IPS-20b (cell line): Measurements from ENCODE around the gene RCL1.
"Not testable (repeated sequence)": the region's sequence is repeated elsewhere in the genome, so short reads cannot be mapped to it uniquely, and the experiment has no call there.

Experiments used
- H3K27ac ChIP-seq: one replicate; pipeline ENCODE4 v1.5.1; 2013; ENCODE audit warnings: low read length
- H3K27me3 ChIP-seq: 2 replicates; pipeline ENCODE4 v1.6.1; 2013; ENCODE audit warnings: mild to moderate bottlenecking, low read length, inconsistent platforms; ENCODE audit not compliant: insufficient read depth
- H3K36me3 ChIP-seq: 2 replicates; pipeline ENCODE4 v1.6.1; 2013; ENCODE audit warnings: low read depth, mild to moderate bottlenecking, inconsistent platforms, low read length, moderate library complexity; ENCODE audit not compliant: insufficient read depth
- H3K4me1 ChIP-seq: 2 replicates; pipeline ENCODE4 v1.6.1; 2013; ENCODE audit warnings: mild to moderate bottlenecking, control low read depth, inconsistent platforms, low read length, moderate library complexity; ENCODE audit not compliant: insufficient read depth
- H3K4me3 ChIP-seq: 2 replicates; pipeline ENCODE4 v1.5.1; 2013; ENCODE audit warnings: mild to moderate bottlenecking, low read length, inconsistent platforms
- H3K9ac ChIP-seq: 2 replicates; pipeline ENCODE4 v1.6.1; 2013; ENCODE audit warnings: low read depth, mild to moderate bottlenecking, inconsistent platforms, low read length, moderate library complexity
- H3K9me3 ChIP-seq: 2 replicates; pipeline ENCODE4 v1.6.1; 2013; ENCODE audit warnings: mild to moderate bottlenecking, low read depth, low read length, inconsistent platforms; ENCODE audit not compliant: insufficient read depth

Gene RCL1

DNA sequence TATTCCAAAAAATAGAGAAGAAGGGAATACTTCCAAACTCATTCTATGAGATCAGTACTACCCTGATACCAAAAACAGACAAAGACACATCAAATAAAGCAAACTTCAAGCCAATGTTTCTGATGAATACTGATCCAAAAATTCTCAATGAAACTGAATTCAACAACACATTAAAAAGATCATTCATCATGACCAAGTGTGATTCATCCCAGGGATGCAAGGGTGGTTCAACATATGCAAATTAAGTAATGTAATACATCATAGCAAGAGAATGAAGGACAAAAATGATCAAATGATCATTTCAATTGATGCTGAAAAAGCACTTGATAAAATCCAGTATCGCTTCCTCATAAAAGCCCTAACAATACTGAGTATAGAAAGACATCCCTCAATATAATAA is 4.9 kb upstream of the RCL1 start:
- Histone ChIP-seq H3K9me3 (no peaks in the 10 kb centered on the region), H3K4me1 (0 out of 2 replicates have a peak, but pooled peaks cover 3% of the 10 kb centered on the region), H3K36me3 (no peaks in the 10 kb centered on the region), H3K4me3 (no peak overlapping the region), H3K27ac (no peak overlapping the region), H3K9ac (no peak overlapping the region), H3K27me3 (peaks cover 6% of the 10 kb centered on the region; the same call in 1 of the 2 replicates)

- Histone ChIP-seq H3K27ac (no peak overlapping the region), H3K4me1 (0 out of 2 replicates have a peak, but pooled peaks cover 3% of the 10 kb centered on the region), H3K9me3 (no peaks in the 10 kb centered on the region), H3K4me3 (no peak overlapping the region), H3K27me3 (peaks cover 6% of the 10 kb centered on the region; the same call in 1 of the 2 replicates), H3K36me3 (no peaks in the 10 kb centered on the region), H3K9ac (no peak overlapping the region)
Measured at GRCh38 chr9:4788703-4789102, 4.0 kb upstream of the RCL1 start.

DNA sequence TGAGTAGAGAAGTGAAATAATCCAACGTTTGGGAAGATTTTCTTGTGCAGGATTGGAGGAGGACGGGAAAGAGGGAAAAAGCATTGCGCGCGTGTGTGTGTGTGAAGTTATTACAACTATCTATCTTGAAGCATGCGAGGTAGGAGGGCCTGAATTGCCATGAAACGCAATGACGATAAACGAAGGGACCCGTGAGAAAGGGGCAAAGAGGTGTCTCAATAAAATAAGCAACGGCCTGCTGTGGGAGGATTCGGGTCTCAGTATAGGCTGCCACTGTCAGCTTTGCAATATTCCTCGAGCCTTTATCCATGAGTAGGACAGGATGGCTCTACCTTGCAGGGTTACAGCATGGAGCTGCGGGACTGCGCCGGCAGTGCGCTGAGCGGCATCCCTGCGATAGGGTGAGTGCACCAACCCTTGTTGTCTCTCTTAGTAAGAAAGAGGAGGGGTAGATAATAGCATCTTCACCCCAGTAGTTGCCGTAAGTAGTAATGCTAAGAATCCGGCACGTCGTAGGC is 631 bp upstream of the RCL1 start:
- Histone ChIP-seq H3K9me3 (no peaks in the 10 kb centered on the region), H3K4me1 (peaks cover 9% of the 10 kb centered on the region), H3K4me3 (peak overlapping the region; percentile 95), H3K36me3 (no peaks in the 10 kb centered on the region), H3K27me3 (peaks cover 6% of the 10 kb centered on the region; the same call in 1 of the 2 replicates), H3K27ac (no peak overlapping the region), H3K9ac (peak overlapping the region; percentile 86; the same call in 1 of the 2 replicates)

GRCh38 chr9:4793459-4794395 is 983 bp downstream of the RCL1 start:
- H3K9ac ChIP-seq = peak overlapping the region; percentile 84; the same call in 1 of the 2 replicates
- H3K9me3 ChIP-seq = no peaks in the 10 kb centered on the region
- H3K27ac ChIP-seq = no peak overlapping the region
- H3K4me1 ChIP-seq = peaks cover 25% of the 10 kb centered on the region
- no peaks in the 10 kb centered on the region for H3K36me3 ChIP-seq
- H3K27me3 ChIP-seq = peaks cover 6% of the 10 kb centered on the region; the same call in 1 of the 2 replicates
- peak overlapping the region; percentile 95 for H3K4me3 ChIP-seq

DNA sequence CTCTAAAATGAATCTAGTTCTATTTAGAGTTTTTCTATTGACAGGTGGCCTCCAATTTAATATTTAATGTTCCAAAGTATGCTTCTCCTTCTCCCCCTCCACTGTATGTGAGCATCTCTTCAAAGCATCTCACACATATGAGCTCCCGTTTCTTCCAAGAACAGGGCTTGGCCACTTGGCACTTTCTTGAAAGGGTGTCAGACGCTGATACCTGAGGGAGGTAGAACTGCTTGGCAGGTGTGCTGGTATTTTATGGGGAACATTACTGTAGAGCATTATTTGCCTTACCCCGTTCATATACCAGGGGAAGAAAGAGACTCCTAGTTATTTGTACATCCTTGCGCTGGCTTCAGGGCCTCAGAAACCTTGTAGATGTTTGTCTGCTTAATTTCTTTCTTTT is 1.9 kb downstream of the RCL1 start:
- no peak overlapping the region for H3K9ac ChIP-seq
- peaks cover 25% of the 10 kb centered on the region for H3K4me1 ChIP-seq
- peaks cover 6% of the 10 kb centered on the region; the same call in 1 of the 2 replicates for H3K27me3 ChIP-seq
- H3K27ac ChIP-seq = no peak overlapping the region
- peak overlapping the region; percentile 95; the same call in 1 of the 2 replicates for H3K4me3 ChIP-seq
- H3K36me3 ChIP-seq = no peaks in the 10 kb centered on the region
- H3K9me3 ChIP-seq = no peaks in the 10 kb centered on the region

DNA sequence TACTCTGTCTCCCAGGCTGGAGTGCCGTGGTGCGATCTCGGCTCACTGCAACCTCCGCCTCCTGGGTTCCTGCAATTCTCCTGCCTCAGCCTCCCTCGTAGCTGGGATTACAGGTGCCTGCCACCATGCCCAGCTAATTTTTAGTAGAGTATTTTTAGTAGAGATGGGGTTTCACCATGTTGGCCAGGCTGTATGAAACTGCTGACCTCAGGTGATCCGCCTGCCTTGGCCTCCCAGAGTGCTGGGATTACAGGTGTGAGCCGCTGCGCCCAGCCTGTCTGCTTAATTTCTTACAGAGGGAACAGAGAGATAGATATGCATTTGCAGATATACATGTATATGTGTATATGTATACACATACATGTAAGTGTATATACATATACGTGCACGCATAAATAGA is 2.4 kb downstream of the RCL1 start:
- peak overlapping the region; percentile 95; the same call in 1 of the 2 replicates for H3K4me3 ChIP-seq
- not testable (repeated sequence) for H3K9me3 ChIP-seq, H3K27me3 ChIP-seq, H3K27ac ChIP-seq, H3K36me3 ChIP-seq, H3K9ac ChIP-seq
- H3K4me1 ChIP-seq = peaks cover 25% of the 10 kb centered on the region

DNA sequence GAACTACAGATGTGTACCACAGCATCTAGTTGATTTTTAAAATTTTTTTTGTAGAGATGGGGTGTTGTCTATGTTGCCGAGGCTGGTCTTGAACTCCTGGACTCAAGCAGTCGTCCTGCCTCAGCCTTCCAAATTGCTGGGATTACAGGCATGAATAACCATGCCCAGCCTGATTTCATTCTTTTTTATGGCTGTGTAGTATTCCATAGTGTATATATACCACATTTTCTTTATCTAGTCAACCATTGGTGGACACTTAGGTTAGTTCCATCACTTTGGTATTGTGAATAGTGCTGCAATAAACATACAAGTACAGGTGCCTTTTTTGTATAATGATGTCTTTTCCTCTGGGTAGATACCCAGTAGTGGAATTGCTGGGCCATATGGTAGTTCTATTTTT is 3.8 kb downstream of the RCL1 start:
- H3K9ac ChIP-seq = no peak overlapping the region
- H3K27ac ChIP-seq = no peak overlapping the region
- no peaks in the 10 kb centered on the region for H3K36me3 ChIP-seq
- peaks cover 25% of the 10 kb centered on the region for H3K4me1 ChIP-seq
- H3K27me3 ChIP-seq = peaks cover under 1% of the 10 kb centered on the region; the same call in 1 of the 2 replicates
- no peaks in the 10 kb centered on the region for H3K9me3 ChIP-seq
- H3K4me3 ChIP-seq = no peak overlapping the region

DNA sequence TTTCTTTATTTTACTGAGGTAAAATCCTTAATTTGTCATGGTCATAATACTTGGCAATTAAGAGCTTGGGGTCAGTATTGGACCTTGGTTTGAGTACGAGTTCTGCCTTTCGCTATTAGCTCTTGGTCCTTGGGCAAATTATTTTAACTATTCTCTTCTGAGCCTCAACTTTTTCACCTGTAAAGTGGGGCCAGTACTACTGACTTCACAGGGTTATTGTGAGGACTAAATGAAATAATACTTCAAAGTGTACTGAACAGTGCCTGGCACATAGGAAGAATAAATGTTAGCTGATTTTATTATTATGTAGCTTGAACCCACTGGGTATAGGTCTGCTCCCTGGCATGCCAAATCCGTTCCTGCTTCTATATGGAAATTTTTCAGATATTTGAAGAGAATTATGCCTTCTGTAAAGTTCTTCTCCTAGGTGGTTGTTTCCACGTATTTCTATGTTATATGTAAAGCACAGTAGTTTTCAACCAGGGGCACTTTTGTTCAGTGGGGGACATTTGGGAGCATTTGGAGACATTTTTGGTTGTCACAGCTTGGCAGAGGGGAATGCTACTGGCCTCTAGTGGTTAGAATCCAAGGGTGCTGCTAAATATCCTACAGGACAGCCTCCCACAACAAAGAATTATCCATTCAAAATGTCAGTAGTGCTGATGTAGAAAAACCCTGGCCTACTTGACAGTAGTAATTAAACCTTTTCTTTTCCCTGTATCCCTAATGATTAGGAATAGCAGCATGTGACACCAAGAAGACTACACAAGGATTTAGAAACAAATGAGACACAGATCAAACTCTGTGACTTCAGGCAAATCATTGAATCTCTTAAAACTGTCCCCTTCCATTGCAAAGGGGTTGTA is 4.5 kb downstream of the RCL1 start:
- H3K27me3 ChIP-seq = no peaks in the 10 kb centered on the region
- H3K4me3 ChIP-seq = no peak overlapping the region
- H3K9me3 ChIP-seq = no peaks in the 10 kb centered on the region
- peaks cover 25% of the 10 kb centered on the region for H3K4me1 ChIP-seq
- H3K36me3 ChIP-seq = no peaks in the 10 kb centered on the region
- no peak overlapping the region for H3K27ac ChIP-seq
- H3K9ac ChIP-seq = peak overlapping the region; percentile 16; the same call in 1 of the 2 replicates

GRCh38 chr9:4797854-4798150 is 5.1 kb downstream of the RCL1 start:
- H3K27ac ChIP-seq = no peak overlapping the region
- no peak overlapping the region for H3K4me3 ChIP-seq
- H3K9me3 ChIP-seq = no peaks in the 10 kb centered on the region
- H3K27me3 ChIP-seq = no peaks in the 10 kb centered on the region
- H3K4me1 ChIP-seq = peaks cover 25% of the 10 kb centered on the region
- H3K36me3 ChIP-seq = no peaks in the 10 kb centered on the region
- H3K9ac ChIP-seq = peak overlapping the region; percentile 16; the same call in 1 of the 2 replicates

- H3K9me3 ChIP-seq = no peaks in the 10 kb centered on the region
- no peak overlapping the region for H3K27ac ChIP-seq
- peaks cover 25% of the 10 kb centered on the region for H3K4me1 ChIP-seq
- H3K9ac ChIP-seq = no peak overlapping the region
- H3K4me3 ChIP-seq = no peak overlapping the region
- no peaks in the 10 kb centered on the region for H3K27me3 ChIP-seq
- no peaks in the 10 kb centered on the region for H3K36me3 ChIP-seq
Measured at GRCh38 chr9:4798281-4799032, 5.7 kb downstream of the RCL1 start.

DNA sequence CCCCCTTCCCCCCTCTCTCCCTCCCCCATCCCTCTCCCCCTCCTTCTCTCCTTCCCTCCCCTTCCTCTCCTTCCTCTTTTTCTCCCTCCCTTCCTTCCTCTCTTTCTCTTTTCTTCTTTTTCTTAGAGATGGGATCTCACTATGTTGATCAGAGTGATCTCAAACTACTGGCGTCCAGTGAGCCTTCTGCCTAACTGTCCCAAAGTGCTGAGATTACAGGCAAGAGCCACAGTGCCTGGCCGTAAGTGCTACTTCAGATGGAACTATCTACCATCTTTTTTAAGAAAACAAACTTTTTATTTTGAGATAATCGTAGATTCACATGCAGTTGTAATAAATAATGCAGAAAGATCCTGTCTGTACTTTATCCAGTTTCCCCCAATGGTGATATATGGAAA is 6.3 kb downstream of the RCL1 start:
- Histone ChIP-seq H3K9ac (no peak overlapping the region), H3K9me3 (no peaks in the 10 kb centered on the region), H3K4me1 (peaks cover 23% of the 10 kb centered on the region), H3K36me3 (no peaks in the 10 kb centered on the region), H3K4me3 (no peak overlapping the region), H3K27ac (no peak overlapping the region), H3K27me3 (no peaks in the 10 kb centered on the region)
